HG03159 (cell line): ENCODE measurements around the gene OAS3.
"Not testable (repeated sequence)": the region's sequence is repeated elsewhere in the genome, so short reads cannot be mapped to it uniquely, and the experiment has no call there.

Experiments used
- ATAC-seq: cut with Tn5 transposase; IDR thresholded peaks from one replicate; pipeline ENCODE4 v1.9.1; 2021; ENCODE audit warnings: mild to moderate bottlenecking, moderate library complexity; ENCODE audit not compliant: unreplicated experiment

Gene OAS3

DNA sequence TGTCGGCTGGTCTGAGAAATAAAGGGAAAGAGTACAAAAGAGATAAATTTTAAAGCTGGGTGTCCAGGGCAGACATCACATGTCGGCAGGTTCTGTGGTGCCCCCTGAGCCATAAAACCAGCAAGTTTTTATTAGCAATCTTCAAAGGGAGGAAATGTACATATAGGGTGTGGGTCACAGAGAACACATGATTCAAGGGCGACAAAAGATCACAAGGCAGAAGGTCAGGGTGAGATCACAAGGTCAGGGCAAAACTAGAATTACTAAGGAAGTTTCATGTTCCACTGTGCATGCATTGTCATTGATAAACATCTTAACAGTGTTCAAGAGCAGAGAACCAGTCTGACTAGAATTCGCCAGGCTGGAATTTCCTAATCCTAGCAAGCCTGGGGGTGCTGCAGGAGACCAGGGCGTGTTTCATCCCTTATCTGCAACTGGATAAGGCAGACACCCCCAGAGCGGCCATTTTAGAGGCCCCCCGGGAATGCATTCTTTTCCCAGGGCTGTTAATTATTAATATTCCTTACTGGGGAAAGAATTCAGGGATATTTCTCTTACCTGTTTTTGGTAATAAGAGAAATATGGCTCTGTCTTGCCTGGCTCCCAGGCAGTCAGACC is 11.7 kb upstream of the OAS3 start:
- not testable (repeated sequence) for ATAC-seq

DNA sequence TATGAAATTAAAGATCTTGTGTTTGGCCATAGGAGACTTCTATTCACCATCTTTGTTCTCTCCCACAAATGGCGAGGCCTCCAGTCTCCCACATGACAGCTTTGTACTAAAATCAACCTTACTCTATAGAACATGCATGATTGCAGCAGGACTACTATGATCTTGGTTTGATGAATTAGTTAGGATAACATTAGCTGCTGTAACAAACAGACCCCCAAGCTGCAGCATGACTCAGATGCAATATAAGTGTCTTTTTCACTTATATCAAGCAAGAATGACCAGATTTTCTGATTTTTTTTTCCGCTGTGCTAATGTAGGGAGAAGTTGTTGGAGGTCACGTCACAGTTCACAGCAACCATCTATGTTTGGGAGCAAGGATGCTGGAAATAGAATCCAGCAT is 10.8 kb upstream of the OAS3 start:
- no peak for ATAC-seq

DNA sequence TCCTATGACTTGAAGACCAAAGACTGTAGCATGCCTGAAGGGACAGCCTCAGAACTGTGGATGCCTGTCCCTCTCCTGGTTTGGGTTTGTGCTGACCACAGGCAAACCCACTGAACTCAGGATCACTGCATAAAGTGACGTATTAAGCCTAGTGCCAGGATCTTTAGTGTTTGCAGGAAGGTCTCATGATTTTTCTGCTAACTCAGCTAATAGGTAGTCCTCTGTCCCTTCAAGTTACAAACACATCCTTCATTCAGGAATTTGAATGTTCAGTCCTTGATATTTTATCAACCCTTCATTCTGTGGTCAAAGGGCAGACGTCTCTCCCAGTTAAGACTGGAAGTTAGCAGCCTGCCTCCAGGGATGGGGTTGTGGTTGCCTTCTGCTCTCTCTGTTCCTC is 10.3 kb upstream of the OAS3 start:
- no peak for ATAC-seq

DNA sequence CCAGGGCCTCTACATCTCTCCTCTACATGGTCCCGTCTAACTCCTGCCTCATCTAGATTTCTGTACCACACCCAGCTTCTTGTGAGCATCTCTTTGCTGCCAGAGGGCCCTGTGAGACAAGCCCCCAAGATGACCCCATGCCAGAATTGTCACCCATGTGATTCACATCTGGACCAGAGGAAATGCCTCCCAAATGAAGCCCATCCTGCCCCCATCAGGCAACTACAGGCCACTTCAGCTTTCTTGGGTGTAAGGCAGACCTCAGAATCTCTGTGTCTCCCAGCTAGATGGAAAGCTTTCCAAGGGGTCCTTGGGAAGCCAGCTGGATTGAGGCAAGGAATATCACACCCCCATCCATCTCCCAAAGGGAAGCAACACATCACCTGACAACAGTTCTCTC is 9.3 kb upstream of the OAS3 start:
- ATAC-seq, result no peak

DNA sequence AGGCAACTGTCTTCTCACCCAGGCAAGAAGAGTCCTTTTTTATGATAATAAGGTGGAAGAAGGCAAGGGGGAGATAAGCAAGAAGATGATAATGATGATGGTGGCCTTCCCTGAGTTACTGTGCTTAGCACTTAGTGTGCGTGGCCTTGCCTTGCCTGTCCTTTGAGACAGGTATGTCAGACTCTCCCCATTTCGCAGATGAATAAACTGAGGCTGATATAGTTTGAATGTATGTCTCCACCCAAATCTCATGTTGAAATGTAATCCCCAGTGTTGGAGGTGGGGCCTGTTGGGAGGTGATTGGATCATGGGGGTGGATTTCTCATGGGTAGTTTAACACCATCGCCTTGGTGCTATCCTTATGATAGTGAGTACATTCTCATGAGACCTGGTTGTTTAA is 8.6 kb upstream of the OAS3 start:
- no peak for ATAC-seq

DNA sequence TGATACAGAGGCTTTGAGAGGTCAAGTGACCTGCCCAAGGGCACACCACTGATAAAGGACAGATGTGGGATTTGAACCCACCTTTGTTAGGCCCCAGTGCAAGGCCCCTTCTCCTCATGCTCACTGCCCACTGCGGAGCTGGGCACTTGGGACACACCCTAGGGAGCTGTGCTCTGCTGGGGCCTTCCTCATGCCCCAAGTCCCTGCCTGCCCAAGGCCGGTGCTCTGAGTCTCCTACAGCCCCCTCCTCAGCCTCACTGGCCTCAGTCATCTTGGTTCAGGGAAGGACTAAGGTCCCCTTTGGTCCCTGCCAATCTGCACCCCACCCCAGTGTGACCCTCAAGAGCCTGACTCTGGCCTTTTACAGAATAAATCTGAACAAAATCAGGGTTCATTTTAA is 7.9 kb upstream of the OAS3 start:
- no peak for ATAC-seq

- no peak for ATAC-seq
These were observed 5.7 kb upstream of the OAS3 start for GRCh38 chr12:112932485-112933128.

DNA sequence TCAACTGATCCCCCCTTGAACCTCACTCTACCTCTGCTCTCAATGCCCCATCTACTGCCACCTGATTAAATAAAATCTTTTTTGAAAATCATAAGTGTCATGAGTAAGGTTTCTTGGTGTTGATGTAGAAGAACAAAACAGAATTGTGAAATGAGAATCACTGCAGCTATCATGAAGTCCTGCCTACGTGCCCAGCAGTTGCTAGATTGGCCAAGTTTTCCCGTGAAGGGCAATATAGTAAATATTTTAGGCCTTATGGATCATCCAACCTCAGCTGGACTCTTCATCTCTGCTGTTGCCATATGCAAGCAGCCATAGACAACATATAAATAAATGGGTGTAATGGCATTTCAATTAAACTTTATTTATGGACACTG is 5.2 kb upstream of the OAS3 start:
- no peak for ATAC-seq

DNA sequence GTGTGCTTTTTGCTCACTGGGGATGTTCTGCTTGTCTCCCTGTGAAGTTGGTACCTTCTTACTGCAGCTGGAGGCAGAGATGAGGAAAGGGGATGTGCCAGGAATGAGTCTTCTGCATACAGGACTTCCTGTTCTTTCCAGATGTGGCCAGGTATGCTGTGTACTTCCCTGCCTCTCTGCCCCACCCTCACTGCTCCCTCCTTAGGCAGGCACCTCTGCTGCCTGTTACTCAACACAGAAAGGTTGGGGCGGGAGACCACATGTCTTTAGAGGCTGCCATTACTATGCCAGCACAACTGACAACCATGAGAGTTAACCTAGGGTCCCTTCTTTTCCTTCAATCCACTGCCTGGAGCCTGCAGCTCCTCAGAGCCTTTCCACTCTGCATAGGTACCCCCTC is 2.0 kb upstream of the OAS3 start:
- no peak for ATAC-seq

GRCh38 chr12:112936927-112937326 is 1.3 kb upstream of the OAS3 start:
- no peak for ATAC-seq

DNA sequence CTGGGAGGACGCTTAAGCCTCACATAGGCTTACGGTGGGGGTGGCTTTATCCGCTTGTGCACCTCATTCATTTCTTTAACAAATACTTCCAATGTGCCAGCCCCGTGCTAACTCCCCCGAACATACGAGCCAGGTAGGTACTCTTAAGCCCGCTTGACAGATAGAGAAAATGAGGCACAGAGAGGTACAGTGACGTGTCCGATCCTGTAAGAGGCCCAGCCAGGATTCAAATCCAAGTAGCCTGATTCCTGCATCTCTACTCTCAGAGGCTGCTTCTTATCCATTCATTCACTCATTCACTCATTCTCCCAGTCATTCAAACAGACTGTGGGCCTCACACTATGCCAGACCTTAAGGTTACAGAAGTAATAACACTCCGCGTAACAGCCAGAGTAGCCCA is 477 bp downstream of the OAS3 start:
- ATAC-seq, result no peak

DNA sequence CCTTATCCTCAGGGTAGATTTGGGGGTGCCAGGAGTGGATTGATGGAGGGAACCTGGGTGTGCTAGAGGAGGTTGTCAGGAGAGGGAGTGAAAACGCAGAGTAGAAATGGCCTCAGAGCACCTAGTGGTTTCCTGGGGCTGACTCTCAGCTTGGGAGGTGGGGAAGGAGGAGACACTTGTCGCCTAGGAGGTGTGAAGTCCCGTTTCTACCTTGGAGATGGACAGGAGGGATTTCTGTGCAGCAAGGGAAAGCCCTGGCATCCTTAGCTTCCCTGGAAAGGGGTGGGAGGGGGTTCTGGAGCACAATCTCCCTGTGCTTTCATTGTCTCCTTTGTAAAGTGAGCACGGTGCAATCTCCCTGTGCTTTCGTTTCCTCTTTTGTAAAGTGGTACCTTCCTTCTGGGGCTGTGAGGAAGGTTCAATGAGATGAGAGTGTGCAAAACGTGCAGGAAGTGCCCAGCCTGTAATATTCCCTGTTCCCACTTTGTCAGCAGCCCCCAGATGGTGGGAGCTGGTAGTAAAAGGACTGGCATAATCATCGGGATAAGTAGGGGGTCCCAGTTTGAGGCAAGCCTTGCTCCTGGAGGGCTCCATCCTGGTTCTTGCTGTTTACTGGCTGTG is 1.6 kb downstream of the OAS3 start:
- no peak for ATAC-seq

DNA sequence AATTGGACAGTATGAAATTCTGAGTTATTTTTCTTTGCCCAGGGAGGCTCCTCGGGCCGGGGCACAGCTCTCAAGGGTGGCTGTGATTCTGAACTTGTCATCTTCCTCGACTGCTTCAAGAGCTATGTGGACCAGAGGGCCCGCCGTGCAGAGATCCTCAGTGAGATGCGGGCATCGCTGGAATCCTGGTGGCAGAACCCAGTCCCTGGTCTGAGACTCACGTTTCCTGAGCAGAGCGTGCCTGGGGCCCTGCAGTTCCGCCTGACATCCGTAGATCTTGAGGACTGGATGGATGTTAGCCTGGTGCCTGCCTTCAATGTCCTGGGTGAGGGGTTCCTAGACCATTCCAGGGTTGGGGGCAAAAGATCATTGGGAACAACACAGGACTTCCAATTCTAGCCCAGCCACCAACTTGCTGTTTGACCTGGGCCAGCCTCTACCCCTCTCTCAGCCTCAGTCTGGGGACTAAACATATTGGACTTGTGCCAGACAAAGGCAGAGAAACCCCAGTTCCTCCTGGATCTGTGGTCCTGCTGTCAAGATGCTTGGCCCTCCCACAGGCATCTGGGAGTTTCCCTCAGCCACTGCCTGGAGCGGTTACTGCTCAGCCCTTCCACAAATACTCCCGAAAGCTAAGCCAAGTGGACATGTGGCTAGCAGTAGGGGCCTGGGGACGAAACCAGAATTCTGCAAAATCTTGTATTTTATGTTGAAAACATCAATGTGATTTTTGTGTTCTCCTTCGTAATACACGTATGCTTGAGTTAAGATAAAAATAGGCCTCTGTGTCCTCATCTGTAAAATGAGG is 3.5 kb downstream of the OAS3 start:
- no peak for ATAC-seq

- ATAC-seq, result no peak
These were observed 4.3 kb downstream of the OAS3 start for GRCh38 chr12:112942572-112942971.

- ATAC-seq, result no peak
These were observed 5.9 kb downstream of the OAS3 start for GRCh38 chr12:112944024-112944690.

DNA sequence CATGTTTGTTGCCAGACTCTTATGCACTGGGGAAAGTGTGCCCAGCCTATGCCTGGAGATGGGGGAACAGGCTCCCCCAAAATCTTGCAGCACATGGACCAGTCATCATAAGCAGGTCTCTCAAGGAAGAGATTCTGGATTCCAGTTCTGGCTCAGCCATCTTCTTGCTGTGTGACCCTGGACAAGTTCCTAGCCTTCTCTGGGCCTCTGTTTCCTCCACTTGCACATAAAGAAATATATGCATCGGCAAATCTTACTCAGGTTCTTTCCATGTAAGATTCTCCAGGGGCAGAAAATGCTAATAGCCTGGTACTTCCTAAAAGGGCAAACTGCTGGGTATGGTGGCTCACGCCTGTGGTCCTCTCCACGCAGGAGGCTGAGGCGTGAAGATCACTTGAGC is 7.2 kb downstream of the OAS3 start:
- ATAC-seq, result no peak

DNA sequence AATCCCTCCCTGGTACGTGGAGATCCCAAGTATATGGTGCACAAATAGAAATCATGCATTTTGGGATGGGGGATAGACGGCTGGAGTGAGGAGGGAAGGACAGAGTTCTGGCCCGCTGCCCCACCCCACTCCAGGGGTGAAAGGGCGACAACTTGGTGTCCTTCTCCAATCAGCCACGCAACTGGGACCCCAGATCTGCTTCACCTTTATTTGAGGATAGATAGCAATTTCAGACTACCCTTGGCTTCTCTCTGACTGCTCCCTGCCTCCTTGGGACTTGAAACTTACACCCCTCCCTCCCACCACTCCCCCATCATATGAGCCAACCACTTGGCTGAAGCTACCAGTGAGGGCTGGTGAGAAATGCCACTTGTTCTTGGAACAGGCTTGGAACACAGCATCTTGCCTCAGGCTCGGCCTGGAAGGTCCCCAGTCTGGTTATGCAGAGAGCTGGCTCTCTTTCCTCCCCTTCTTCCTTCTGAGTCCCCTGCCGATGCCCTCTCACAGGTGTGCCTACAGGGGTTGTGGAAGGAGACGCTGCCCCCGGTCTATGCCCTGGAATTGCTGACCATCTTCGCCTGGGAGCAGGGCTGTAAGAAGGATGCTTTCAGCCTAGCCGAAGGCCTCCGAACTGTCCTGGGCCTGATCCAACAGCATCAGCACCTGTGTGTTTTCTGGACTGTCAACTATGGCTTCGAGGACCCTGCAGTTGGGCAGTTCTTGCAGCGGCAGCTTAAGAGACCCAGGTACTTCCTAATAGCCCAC is 8.1 kb downstream of the OAS3 start:
- no peak for ATAC-seq

GRCh38 chr12:112947314-112947713 is 9.0 kb downstream of the OAS3 start:
- ATAC-seq, result no peak

- no peak for ATAC-seq
These were observed 9.5 kb downstream of the OAS3 start for GRCh38 chr12:112947761-112948160.

GRCh38 chr12:112948806-112949205 is 10.5 kb downstream of the OAS3 start:
- ATAC-seq, result no peak

DNA sequence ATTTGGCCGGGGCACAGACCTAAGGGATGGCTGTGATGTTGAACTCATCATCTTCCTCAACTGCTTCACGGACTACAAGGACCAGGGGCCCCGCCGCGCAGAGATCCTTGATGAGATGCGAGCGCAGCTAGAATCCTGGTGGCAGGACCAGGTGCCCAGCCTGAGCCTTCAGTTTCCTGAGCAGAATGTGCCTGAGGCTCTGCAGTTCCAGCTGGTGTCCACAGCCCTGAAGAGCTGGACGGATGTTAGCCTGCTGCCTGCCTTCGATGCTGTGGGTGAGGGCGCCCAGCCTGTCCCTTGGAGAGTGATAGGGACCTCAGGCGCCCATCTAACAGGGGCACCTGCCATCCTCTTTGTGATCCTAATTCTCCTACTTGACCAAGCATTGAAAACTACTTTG is 12.4 kb downstream of the OAS3 start:
- ATAC-seq, result no peak
